Cardiac muscle cell (in vitro differentiated cells and primary cell): ENCODE data around the gene MACROD2. TPM values are rescaled to one million over a fixed set of nuclear protein-coding genes. Genes with fewer than 3 reads are reported as not detected.

Experiments used
- DNase-seq, 2 donors: peaks; one replicate each; pipeline versions ENCODE4 v3.0.0 to v3.0.0-alpha.2; 2010 to 2017; ENCODE audit warnings: low read depth in 1 of 2, low spot score in 1 of 2
- H3K27ac ChIP-seq: fragments of 200-600 bp; sonication (generic); 2 replicates; pipeline ENCODE4 v1.5.1; 2016
- H3K27me3 ChIP-seq: fragments of 200-600 bp; sonication (generic); 2 replicates; pipeline ENCODE4 v1.6.0; 2016; ENCODE audit warnings: control low read depth
- H3K36me3 ChIP-seq: fragments of 200-600 bp; sonication (generic); 2 replicates; pipeline ENCODE4 v1.5.1; 2016; ENCODE audit warnings: control low read depth
- H3K4me1 ChIP-seq: fragments of 200-600 bp; sonication (generic); 2 replicates; pipeline ENCODE4 v1.8.1; 2017; ENCODE audit warnings: low read depth, mild to moderate bottlenecking, mixed run types
- H3K4me3 ChIP-seq: fragments of 200-600 bp; sonication (generic); 2 replicates; pipeline ENCODE4 v1.5.1; 2016; ENCODE audit warnings: mild to moderate bottlenecking
- H3K9me3 ChIP-seq: fragments of 200-600 bp; sonication (generic); 2 replicates; pipeline ENCODE4 v1.5.1; 2017; ENCODE audit warnings: low read depth, mild to moderate bottlenecking, control low read depth
- polyA plus RNA-seq: library from polyadenylated mRNA; unstranded; fragments of >200 nt; fragmentation: Nextera tagmentation; extraction: Ambion mirVana; gene quantifications from 2 replicates; pipeline ENCODE4 v1.2.1, GENCODE V29; 2016
- total RNA-seq: library from RNA; depleted of rRNA; stranded (reverse); fragments of >200 nt; gene quantifications from 2 replicates; pipeline ENCODE4 v1.2.3, GENCODE V29; 2016
- TF ChIP-seq, protein P1 (sequence below): IDR thresholded peaks from 2 replicates; pipeline ENCODE4 v1.5.1; 2012; ENCODE audit warnings: low read depth, mild to moderate bottlenecking, low read length

MACROD2 gene
- total and polyA plus RNA-seq, 2 experiments from 2014 or later: 9.3 to 14.4 TPM

DNA sequence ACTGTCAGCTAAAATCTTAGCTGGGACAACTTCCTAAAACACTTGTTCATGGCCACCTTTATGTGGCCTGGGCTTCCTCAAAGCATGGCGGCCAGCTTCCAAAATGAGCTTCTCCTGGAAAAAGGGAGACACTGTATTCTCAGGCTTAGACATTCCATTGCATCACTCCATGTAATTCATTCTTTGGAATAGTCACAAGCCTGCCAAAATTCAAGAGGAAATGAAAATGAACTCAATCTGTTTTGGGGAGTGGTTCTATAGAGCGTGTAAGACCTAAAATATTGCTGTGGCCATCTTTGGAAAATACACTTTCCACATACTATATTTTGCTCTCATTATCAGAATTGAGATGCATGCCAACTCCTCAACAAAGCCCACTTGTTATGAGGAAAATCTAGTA, 1890.9 kb downstream of the MACROD2 start:
- Histone ChIP-seq H3K4me1 (no peaks in the 10 kb centered on the region), H3K27ac (no peak overlapping the region), H3K9me3 (no peaks in the 10 kb centered on the region), H3K36me3 (no peaks in the 10 kb centered on the region), H3K4me3 (no peak overlapping the region), H3K27me3 (no peaks in the 10 kb centered on the region)
- no peak for DNase-seq
- TF ChIP-seq, protein P1, sequence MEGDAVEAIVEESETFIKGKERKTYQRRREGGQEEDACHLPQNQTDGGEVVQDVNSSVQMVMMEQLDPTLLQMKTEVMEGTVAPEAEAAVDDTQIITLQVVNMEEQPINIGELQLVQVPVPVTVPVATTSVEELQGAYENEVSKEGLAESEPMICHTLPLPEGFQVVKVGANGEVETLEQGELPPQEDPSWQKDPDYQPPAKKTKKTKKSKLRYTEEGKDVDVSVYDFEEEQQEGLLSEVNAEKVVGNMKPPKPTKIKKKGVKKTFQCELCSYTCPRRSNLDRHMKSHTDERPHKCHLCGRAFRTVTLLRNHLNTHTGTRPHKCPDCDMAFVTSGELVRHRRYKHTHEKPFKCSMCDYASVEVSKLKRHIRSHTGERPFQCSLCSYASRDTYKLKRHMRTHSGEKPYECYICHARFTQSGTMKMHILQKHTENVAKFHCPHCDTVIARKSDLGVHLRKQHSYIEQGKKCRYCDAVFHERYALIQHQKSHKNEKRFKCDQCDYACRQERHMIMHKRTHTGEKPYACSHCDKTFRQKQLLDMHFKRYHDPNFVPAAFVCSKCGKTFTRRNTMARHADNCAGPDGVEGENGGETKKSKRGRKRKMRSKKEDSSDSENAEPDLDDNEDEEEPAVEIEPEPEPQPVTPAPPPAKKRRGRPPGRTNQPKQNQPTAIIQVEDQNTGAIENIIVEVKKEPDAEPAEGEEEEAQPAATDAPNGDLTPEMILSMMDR: no peak

DNA sequence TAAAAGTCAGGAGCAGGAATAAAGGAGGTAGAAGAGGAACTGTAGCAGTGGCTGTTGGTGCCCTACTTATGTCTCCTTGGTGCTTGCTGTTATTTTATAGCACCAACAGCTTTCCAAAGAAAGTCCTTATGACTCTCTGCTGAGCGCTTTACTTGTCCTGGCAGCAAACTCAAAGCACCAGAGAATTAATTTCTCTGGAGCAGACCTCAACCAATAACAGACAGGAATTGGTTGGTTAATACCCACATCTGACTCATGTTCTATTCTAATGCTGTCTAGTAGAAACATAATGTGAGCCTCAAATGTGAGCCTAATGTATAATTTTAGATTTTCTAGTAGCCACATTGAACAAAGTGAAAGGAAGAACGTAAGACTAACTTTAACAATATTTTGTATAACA, 1892.1 kb downstream of the MACROD2 start:
- TF ChIP-seq, protein P1: no peak
- Histone ChIP-seq H3K4me3 (no peak overlapping the region), H3K9me3 (no peaks in the 10 kb centered on the region), H3K36me3 (no peaks in the 10 kb centered on the region), H3K27me3 (no peaks in the 10 kb centered on the region), H3K27ac (no peak overlapping the region), H3K4me1 (no peaks in the 10 kb centered on the region)
- no peak for DNase-seq

DNA sequence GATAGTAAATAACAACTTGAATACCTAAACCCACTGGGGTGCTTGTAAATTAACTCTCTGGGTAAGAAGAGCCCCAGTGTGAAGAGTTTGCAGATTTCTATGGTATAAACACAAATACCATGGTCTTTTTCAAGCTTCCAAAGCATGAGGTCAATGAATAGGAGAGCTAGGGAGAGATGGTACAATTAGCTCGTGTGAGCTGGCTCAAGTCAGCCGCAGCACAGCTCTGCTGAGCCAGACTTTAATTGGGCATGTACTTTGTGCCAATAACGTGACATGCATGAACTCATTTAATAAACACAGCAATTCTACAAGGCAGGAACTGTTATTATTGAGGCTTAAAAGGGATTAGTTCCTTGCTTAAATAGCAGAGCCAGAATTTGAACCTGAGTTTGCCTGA, 1893.7 kb downstream of the MACROD2 start:
- H3K4me1 ChIP-seq: no peaks in the 10 kb centered on the region

DNA sequence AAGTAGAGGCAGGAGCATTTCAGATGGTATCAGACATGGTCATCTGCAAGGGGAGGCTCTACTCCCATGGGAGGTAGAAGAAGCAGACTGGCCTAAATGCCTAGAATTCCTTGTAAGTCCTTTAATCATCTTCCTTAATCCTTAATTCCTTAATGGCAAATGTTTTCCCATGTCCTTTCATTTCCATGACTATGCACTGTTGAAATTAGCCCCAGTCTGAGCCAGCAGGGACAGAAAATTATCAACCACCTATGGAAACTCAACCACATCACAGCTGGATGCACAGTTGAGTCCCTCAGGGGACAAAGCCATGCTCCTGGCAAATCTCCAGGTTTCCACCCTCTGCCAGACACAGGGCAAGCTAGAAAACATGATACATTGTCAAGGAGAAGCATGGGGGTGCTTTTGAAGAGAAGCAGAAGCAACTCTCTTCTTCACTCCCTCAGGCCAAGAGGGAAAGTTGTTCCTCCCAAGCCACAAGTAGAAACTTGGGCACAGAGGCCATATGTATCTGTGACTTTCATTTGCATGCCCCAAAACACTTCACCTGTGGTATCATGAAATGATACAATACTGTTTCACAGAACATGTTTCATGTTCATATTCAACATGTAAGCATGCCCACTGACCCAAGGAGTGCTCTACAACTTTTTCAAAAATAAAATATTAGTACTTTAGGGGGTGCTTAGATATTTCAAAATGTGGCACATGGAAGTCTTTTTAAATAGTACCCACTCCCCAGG, 1894.4 kb downstream of the MACROD2 start:
- Histone ChIP-seq H3K4me1 (no peaks in the 10 kb centered on the region), H3K27me3 (no peaks in the 10 kb centered on the region), H3K27ac (no peak overlapping the region), H3K4me3 (no peak overlapping the region), H3K9me3 (no peaks in the 10 kb centered on the region), H3K36me3 (no peaks in the 10 kb centered on the region)
- no peak for DNase-seq
- TF ChIP-seq, protein P1: no peak

More for the DNA sequence above, 1893.7 kb downstream of the MACROD2 start:
- TF ChIP-seq, protein P1: no peak
- Histone ChIP-seq H3K4me3 (no peak overlapping the region), H3K36me3 (no peaks in the 10 kb centered on the region), H3K27me3 (no peaks in the 10 kb centered on the region), H3K9me3 (no peaks in the 10 kb centered on the region), H3K27ac (no peak overlapping the region)
- DNase-seq: no peak

DNA sequence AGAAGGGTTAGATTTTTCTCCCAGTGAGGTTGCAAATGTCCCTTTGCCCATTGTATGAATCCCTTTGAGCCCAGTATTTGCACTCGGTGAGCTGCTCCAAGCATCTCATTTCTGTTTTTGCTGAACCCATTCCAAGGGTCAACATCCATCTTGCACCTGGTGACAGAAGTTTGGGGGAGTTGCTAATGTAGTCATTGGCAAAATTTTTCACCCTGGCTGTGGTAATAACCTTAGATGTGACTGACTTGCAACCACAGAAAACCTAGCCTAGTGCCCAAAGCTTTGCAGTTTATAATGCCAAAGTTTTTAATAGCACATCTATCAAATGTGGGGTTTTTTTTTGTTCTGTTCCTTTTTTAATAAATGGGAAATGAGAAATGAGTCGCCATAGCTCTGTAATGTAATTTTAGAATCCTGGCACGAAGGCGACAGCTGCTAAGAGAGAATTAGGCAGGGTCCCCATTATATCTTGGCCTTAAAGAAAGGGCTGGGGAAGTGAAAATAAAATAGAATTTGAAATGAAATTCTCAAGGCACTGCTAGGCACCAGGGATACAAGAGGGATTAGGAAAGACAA, 1895.2 kb downstream of the MACROD2 start:
- Histone ChIP-seq H3K4me1 (no peaks in the 10 kb centered on the region), H3K27me3 (no peaks in the 10 kb centered on the region), H3K9me3 (no peaks in the 10 kb centered on the region), H3K36me3 (no peaks in the 10 kb centered on the region), H3K27ac (no peak overlapping the region), H3K4me3 (no peak overlapping the region)
- DNase-seq: no peak
- TF ChIP-seq, protein P1: no peak
